ENCODE data around the gene SHKBP1.
A peak's percentile ranks its signal among the peaks of the same experiment; 100 is the strongest.
"Not testable (repeated sequence)": the region's sequence is repeated elsewhere in the genome, so short reads cannot be mapped to it uniquely, and the experiment has no call there.

The SHKBP1 gene

GRCh38 chr19:40591724-40592123 is 15.1 kb downstream of the SHKBP1 start:
- TF ChIP-seq ZNF600 (tag by site-specific recombination; IDR thresholded peaks at IDR 0.05) (0 out of 2 replicates have a peak, but pooled peaks have one; percentile 53), ZBTB49 (tag by site-specific recombination; IDR thresholded peaks at IDR 0.05; ENCODE audit: low read depth) (peak; percentile 37; the same call in 1 of the 2 replicates), ZNF558 (tag by site-specific recombination; IDR thresholded peaks at IDR 0.05) (peak; percentile 19; the same call in 1 of the 2 replicates), ZNF280D (tag by site-specific recombination; IDR thresholded peaks at IDR 0.05) (peak; percentile 89; the same call in 1 of the 2 replicates), KLF8 (tag by site-specific recombination; IDR thresholded peaks at IDR 0.05) (0 out of 2 replicates have a peak, but pooled peaks have one; percentile 26), ZSCAN5A (tag by site-specific recombination; IDR thresholded peaks at IDR 0.05) (0 out of 2 replicates have a peak, but pooled peaks have one; percentile 35), ZNF585B (tag by site-specific recombination; IDR thresholded peaks at IDR 0.05) (0 out of 2 replicates have a peak, but pooled peaks have one; percentile 6), ZNF362 (tag by site-specific recombination; IDR thresholded peaks at IDR 0.05) (peak; percentile 92), KLF1 (tag by site-specific recombination; IDR thresholded peaks at IDR 0.05) (0 out of 2 replicates have a peak, but pooled peaks have one; percentile 22)
- H3K4me3 ChIP-seq (ENCODE audit: low read depth, low read length); H3K9me3 ChIP-seq (ENCODE audit: control insufficient read depth, insufficient read depth, low read depth, low read length): not testable (repeated sequence)
- H3K4me1 ChIP-seq (ENCODE audit: control insufficient read depth, insufficient read depth, low read length) = peaks cover 13% of the 10 kb centered on the region; the same call in 1 of the 2 replicates
- H3K27ac ChIP-seq (ENCODE audit: extremely low read depth, low read depth, low read length) = 0 out of 2 replicates have a peak overlapping the region, but pooled peaks have one; percentile 9
- H3K36me3 ChIP-seq (ENCODE audit: control insufficient read depth in 2 of 2, insufficient read depth in 1 of 2, low read length in 2 of 2) = peaks cover 19 to 21% of the 10 kb centered on the region in 2 experiments
- CTCF ChIA-PET = interaction anchor here (0.6 to 20.7 kb wide), 9 partner anchors 8 to 75 kb away, joined by 3 to 470 read pairs (median 4); partner anchors contain the start of gene LTBP4
- POLR2A ChIA-PET = interaction anchor here (0.8 to 1.0 kb wide), 2 partner anchors 12 to 21 kb away, joined by 4 to 7 read pairs; no protein-coding TSS in a partner anchor

GRCh38 chr19:40592170-40592569 is 15.5 kb downstream of the SHKBP1 start:
- POLR2A ChIA-PET = interaction anchor here (0.8 to 1.0 kb wide), 2 partner anchors 11 to 21 kb away, joined by 4 to 7 read pairs; no protein-coding TSS in a partner anchor
- Histone ChIP-seq H3K9me3 (ENCODE audit: control insufficient read depth, insufficient read depth, low read depth, low read length) (no peaks in the 10 kb centered on the region), H3K4me1 (ENCODE audit: control insufficient read depth, insufficient read depth, low read length) (peaks cover 14% of the 10 kb centered on the region), H3K27ac (ENCODE audit: extremely low read depth, low read depth, low read length) (no peak overlapping the region), H3K36me3 (ENCODE audit: control insufficient read depth in 2 of 2, insufficient read depth in 1 of 2, low read length in 2 of 2) (peaks cover 15 to 17% of the 10 kb centered on the region in 2 experiments), H3K4me3 (ENCODE audit: low read depth, low read length) (no peak overlapping the region)
- CTCF ChIA-PET = interaction anchor here (0.6 to 20.7 kb wide), 5 partner anchors 10 to 43 kb away, joined by 3 to 470 read pairs (median 12); partner anchors contain the start of gene LTBP4
- TF ChIP-seq YY2 (tag by site-specific recombination; IDR thresholded peaks at IDR 0.05) (no peak), TCF7L2 (IDR thresholded peaks at IDR 0.05; ENCODE audit: borderline replicate concordance, low read depth, low read length) (no peak), ZNF10 (tag by site-specific recombination; IDR thresholded peaks at IDR 0.05) (no peak), PRDM6 (tag by site-specific recombination; IDR thresholded peaks at IDR 0.05) (no peak), ZNF433 (tag by site-specific recombination; IDR thresholded peaks at IDR 0.05; ENCODE audit: low read depth) (no peak), OVOL3 (tag by site-specific recombination; IDR thresholded peaks at IDR 0.05) (no peak)
